ENCODE measurements around the gene MINDY2.

The MINDY2 gene

GRCh38 chr15:58788056-58788710, 17.1 kb downstream of the MINDY2 start:
- Histone ChIP-seq H3K27ac (ENCODE audit: low read length) (no peak overlapping the region), H3K36me3 (ENCODE audit: insufficient read depth, low read length) (no peaks in the 10 kb centered on the region; the same call in 1 of the 2 replicates), H3K4me3 (ENCODE audit: low read depth in 1 of 2, low read length in 2 of 2) (no peak overlapping the region), H2AFZ (ENCODE audit: low read depth, low read length) (no peak overlapping the region), H3K4me2 (ENCODE audit: insufficient read depth, low read length) (no peak overlapping the region), H3K4me1 (ENCODE audit: insufficient read depth, low read length) (no peaks in the 10 kb centered on the region), H3K9ac (ENCODE audit: low read depth, low read length) (no peak overlapping the region), H3K79me2 (ENCODE audit: insufficient read depth, low read length) (no peaks in the 10 kb centered on the region), H3K9me3 (ENCODE audit: insufficient read depth, low read length, severe bottlenecking) (no peaks in the 10 kb centered on the region), H4K20me1 (ENCODE audit: insufficient read depth, low read length) (no peaks in the 10 kb centered on the region), H3K27me3 (ENCODE audit: insufficient read depth, low read length, poor library complexity) (no peaks in the 10 kb centered on the region)
- ATAC-seq (ENCODE audit: insufficient read depth, low read depth): no peak
- no peak for TF ChIP-seq EZH2 (IDR thresholded peaks at IDR 0.05; ENCODE audit: borderline replicate concordance, low read depth, low read length, severe bottlenecking)
- TF ChIP-seq, protein P1, sequence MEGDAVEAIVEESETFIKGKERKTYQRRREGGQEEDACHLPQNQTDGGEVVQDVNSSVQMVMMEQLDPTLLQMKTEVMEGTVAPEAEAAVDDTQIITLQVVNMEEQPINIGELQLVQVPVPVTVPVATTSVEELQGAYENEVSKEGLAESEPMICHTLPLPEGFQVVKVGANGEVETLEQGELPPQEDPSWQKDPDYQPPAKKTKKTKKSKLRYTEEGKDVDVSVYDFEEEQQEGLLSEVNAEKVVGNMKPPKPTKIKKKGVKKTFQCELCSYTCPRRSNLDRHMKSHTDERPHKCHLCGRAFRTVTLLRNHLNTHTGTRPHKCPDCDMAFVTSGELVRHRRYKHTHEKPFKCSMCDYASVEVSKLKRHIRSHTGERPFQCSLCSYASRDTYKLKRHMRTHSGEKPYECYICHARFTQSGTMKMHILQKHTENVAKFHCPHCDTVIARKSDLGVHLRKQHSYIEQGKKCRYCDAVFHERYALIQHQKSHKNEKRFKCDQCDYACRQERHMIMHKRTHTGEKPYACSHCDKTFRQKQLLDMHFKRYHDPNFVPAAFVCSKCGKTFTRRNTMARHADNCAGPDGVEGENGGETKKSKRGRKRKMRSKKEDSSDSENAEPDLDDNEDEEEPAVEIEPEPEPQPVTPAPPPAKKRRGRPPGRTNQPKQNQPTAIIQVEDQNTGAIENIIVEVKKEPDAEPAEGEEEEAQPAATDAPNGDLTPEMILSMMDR (IDR thresholded peaks at IDR 0.05; ENCODE audit: borderline replicate concordance, extremely low read depth, low read length, poor library complexity, severe bottlenecking): no peak
- DNase-seq: no peak

DNA sequence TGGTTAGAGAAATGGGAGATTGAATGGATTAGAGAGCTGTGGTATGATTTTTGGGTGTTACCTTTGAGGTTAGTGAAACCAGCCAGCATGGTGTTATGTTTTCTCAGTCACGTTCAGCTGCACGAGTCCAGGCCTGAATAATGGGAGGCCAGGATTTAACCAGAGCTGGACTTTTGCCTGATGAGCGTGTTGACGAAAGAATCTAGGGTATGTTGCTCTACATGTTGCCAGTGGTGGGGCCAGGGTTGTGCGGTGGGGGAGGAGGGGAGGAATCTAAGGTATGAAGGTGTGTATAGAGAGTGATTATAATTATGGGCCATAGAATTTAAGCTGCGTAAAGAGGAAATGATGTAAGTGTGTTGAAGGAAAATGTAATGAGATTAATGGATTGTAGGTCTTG, 22.8 kb downstream of the MINDY2 start:
- no peaks in the 10 kb centered on the region; the same call in 1 of the 2 replicates for H3K36me3 ChIP-seq (ENCODE audit: insufficient read depth, low read length)
- no peaks in the 10 kb centered on the region for H4K20me1 ChIP-seq (ENCODE audit: insufficient read depth, low read length)
- no peak overlapping the region for H2AFZ ChIP-seq (ENCODE audit: low read depth, low read length)
- ATAC-seq (ENCODE audit: insufficient read depth, low read depth) (no peak), DNase-seq (no peak)
- no peaks in the 10 kb centered on the region for H3K9me3 ChIP-seq (ENCODE audit: insufficient read depth, low read length, severe bottlenecking)
- H3K79me2 ChIP-seq (ENCODE audit: insufficient read depth, low read length): no peaks in the 10 kb centered on the region
- no peak overlapping the region for H3K9ac ChIP-seq (ENCODE audit: low read depth, low read length)
- H3K27ac ChIP-seq (ENCODE audit: low read length): no peak overlapping the region
- H3K4me2 ChIP-seq (ENCODE audit: insufficient read depth, low read length): no peak overlapping the region
- no peaks in the 10 kb centered on the region for H3K27me3 ChIP-seq (ENCODE audit: insufficient read depth, low read length, poor library complexity)
- no peak overlapping the region for H3K4me3 ChIP-seq (ENCODE audit: low read depth in 1 of 2, low read length in 2 of 2)
- no peaks in the 10 kb centered on the region for H3K4me1 ChIP-seq (ENCODE audit: insufficient read depth, low read length)
- TF ChIP-seq, protein P1 (IDR thresholded peaks at IDR 0.05; ENCODE audit: borderline replicate concordance, extremely low read depth, low read length, poor library complexity, severe bottlenecking): no peak
- TF ChIP-seq EZH2 (IDR thresholded peaks at IDR 0.05; ENCODE audit: borderline replicate concordance, low read depth, low read length, severe bottlenecking): no peak

DNA sequence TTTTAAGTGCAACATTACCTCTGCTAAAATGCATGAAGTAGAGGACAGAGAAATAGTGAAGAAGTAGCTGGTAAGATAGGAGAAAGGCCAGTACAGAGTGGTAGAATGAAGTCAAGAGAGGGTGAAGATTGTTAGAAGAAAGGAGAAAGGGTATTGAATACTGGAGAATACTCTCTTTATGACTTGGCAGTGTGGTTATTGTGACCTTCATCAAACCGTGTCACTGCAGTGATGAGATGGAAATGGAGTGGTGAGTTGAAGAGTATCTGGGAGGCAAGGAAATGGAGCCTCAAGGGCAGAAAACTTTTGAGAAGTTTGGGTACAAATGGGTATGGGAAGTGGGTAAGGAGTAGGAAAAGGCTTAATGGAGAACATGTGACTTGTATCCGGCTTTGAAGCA, 24.7 kb downstream of the MINDY2 start:
- Histone ChIP-seq H3K27me3 (ENCODE audit: insufficient read depth, low read length, poor library complexity) (no peaks in the 10 kb centered on the region), H3K4me3 (ENCODE audit: low read depth in 1 of 2, low read length in 2 of 2) (no peak overlapping the region), H2AFZ (ENCODE audit: low read depth, low read length) (no peak overlapping the region), H3K27ac (ENCODE audit: low read length) (no peak overlapping the region), H3K79me2 (ENCODE audit: insufficient read depth, low read length) (no peaks in the 10 kb centered on the region), H3K36me3 (ENCODE audit: insufficient read depth, low read length) (no peaks in the 10 kb centered on the region; the same call in 1 of the 2 replicates), H3K4me1 (ENCODE audit: insufficient read depth, low read length) (no peaks in the 10 kb centered on the region), H3K9ac (ENCODE audit: low read depth, low read length) (no peak overlapping the region), H3K4me2 (ENCODE audit: insufficient read depth, low read length) (no peak overlapping the region), H3K9me3 (ENCODE audit: insufficient read depth, low read length, severe bottlenecking) (no peaks in the 10 kb centered on the region), H4K20me1 (ENCODE audit: insufficient read depth, low read length) (no peaks in the 10 kb centered on the region)
- TF ChIP-seq, protein P1 (IDR thresholded peaks at IDR 0.05; ENCODE audit: borderline replicate concordance, extremely low read depth, low read length, poor library complexity, severe bottlenecking): no peak
- no peak for TF ChIP-seq EZH2 (IDR thresholded peaks at IDR 0.05; ENCODE audit: borderline replicate concordance, low read depth, low read length, severe bottlenecking)
- ATAC-seq (ENCODE audit: insufficient read depth, low read depth): no peak
- DNase-seq: no peak
